ENCODE results near the gene MTHFD1L. TPM values are rescaled to one million over a fixed set of nuclear protein-coding genes. Genes with fewer than 3 reads are reported as not detected.

MTHFD1L gene
- total RNA-seq, 2 donors from 2014 or later = 4.1 to 12.2 TPM

GRCh38 chr6:151060766-151061531 is 195.4 kb downstream of the MTHFD1L start:
- Histone ChIP-seq H3K27ac (peak overlapping the region in 1 of 2 donors; percentile 89), H3K27me3 (no peaks in the 10 kb centered on the region), H3K36me3 (no peaks in the 10 kb centered on the region), H3K4me3 (no peak overlapping the region), H3K9me3 (no peaks in the 10 kb centered on the region), H3K4me1 (peaks cover 0 to 38% of the 10 kb centered on the region in 2 donors)
- TF ChIP-seq CTCF (IDR thresholded peaks at IDR 0.05) = no peak
- no peak for DNase-seq (ENCODE audit: low spot score)

GRCh38 chr6:151063352-151063751 is 197.8 kb downstream of the MTHFD1L start:
- no peak for DNase-seq (ENCODE audit: low spot score)
- Histone ChIP-seq H3K4me3 (no peak overlapping the region), H3K27me3 (no peaks in the 10 kb centered on the region), H3K9me3 (no peaks in the 10 kb centered on the region), H3K4me1 (peaks cover 0 to 38% of the 10 kb centered on the region in 2 donors), H3K27ac (peak overlapping the region; percentile 37 to 43), H3K36me3 (no peaks in the 10 kb centered on the region)
- TF ChIP-seq CTCF (IDR thresholded peaks at IDR 0.05) = no peak

- no peaks in the 10 kb centered on the region for H3K9me3 ChIP-seq
- DNase-seq (ENCODE audit: low spot score) = no peak
- H3K27ac ChIP-seq = peak overlapping the region; percentile 37 to 43
- H3K36me3 ChIP-seq = no peaks in the 10 kb centered on the region
- H3K4me1 ChIP-seq = peaks cover 0 to 38% of the 10 kb centered on the region in 2 donors
- no peak for TF ChIP-seq CTCF (IDR thresholded peaks at IDR 0.05)
- no peaks in the 10 kb centered on the region for H3K27me3 ChIP-seq
- no peak overlapping the region for H3K4me3 ChIP-seq
These were observed 198.5 kb downstream of the MTHFD1L start for GRCh38 chr6:151063842-151064647.

- Histone ChIP-seq H3K4me3 (no peak overlapping the region), H3K9me3 (no peaks in the 10 kb centered on the region), H3K27ac (peak overlapping the region; percentile 29 to 43), H3K36me3 (no peaks in the 10 kb centered on the region), H3K4me1 (peaks cover 0 to 42% of the 10 kb centered on the region in 2 donors), H3K27me3 (no peaks in the 10 kb centered on the region)
- DNase-seq (ENCODE audit: low spot score) = no peak
- no peak for TF ChIP-seq CTCF (IDR thresholded peaks at IDR 0.05)
These were observed 199.7 kb downstream of the MTHFD1L start for GRCh38 chr6:151065027-151065815.

GRCh38 chr6:151067684-151068596 is 202.4 kb downstream of the MTHFD1L start:
- no peaks in the 10 kb centered on the region for H3K9me3 ChIP-seq
- no peak for TF ChIP-seq CTCF (IDR thresholded peaks at IDR 0.05)
- peak; percentile 79 for DNase-seq (ENCODE audit: low spot score)
- peaks cover 0 to 51% of the 10 kb centered on the region in 2 donors for H3K4me1 ChIP-seq
- no peak overlapping the region for H3K4me3 ChIP-seq
- no peaks in the 10 kb centered on the region for H3K36me3 ChIP-seq
- H3K27ac ChIP-seq = peak overlapping the region; percentile 72 to 80
- H3K27me3 ChIP-seq = no peaks in the 10 kb centered on the region

All from right atrium auricular region (tissue), 2 donors.